GM18867 (cell line): Measurements from ENCODE around the gene SYNDIG1.

Experiments
- ATAC-seq: cut with Tn5 transposase; IDR thresholded peaks from one replicate; pipeline ENCODE4 v1.9.1; 2021; ENCODE audit warnings: mild to moderate bottlenecking, moderate library complexity; ENCODE audit not compliant: unreplicated experiment

The SYNDIG1 gene

DNA sequence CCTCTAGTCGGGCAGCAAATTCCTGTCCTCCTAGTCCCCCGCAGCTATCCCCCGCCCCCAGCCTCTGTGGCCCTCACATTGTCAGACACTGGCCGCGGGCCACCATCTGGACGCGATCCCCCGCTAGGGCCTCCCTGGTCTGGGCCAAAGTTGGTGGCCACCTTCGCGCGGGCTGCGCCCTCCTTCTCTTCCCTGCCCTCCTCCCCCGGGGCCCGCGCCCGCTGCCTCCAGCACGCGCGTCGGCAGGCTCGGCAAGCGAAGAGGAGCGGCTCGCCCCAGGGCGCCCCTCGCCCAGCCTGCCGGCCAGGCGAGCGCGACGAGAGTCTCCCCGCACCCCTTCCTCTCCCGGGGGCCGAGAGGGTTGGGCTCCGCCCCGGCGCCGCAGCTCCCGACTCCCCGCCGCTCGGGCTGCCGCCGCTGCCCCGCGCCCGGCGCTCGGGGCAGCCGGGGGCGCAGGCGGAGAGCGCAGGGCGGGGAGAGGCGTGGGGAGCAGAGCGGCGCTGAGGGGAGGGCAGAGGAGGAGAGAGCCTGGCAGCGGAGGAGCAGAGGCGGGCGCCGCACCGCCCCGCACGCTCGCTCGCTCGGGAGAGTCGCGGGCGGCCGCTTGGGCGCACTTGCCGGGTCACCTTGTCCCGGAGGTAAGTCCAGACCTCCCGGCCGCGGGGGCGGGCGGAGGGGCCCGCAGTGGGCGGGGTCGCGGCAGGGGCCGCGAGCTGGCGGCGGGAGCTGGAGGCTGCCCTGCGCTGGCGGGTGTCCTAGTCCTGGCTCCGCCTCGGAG, at the start of gene SYNDIG1:
Gene SYNDIG1 (plus strand): TSS at position 514 of the 778 bp plus-strand sequence. CDS start 73,469 bp downstream, outside the sequence.
- ATAC-seq = no peak

GRCh38 chr20:24419786-24420185, 49.6 kb upstream of the SYNDIG1 start:
- no peak for ATAC-seq

GRCh38 chr20:24420567-24420966, 48.9 kb upstream of the SYNDIG1 start:
- ATAC-seq = no peak

DNA sequence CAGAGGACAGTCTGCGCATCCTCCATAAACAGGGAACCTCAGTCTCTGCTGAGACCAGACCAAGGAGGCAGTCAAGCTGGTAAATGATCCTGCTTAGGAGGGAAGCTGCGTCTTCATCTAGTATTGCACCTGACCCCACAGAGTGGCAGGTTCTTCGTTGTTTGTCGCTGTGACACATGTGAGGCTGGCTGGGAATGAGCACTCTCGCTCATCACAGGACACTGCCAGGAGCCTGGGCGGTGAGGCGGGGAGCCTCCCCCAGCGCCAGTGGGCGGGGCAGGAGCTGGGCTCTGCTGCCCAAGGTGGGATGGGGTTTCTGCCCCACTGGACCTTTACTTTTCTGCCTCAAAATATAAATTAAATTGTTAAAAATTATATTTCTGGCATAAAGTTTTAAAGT, 48.4 kb upstream of the SYNDIG1 start:
- no peak for ATAC-seq

DNA sequence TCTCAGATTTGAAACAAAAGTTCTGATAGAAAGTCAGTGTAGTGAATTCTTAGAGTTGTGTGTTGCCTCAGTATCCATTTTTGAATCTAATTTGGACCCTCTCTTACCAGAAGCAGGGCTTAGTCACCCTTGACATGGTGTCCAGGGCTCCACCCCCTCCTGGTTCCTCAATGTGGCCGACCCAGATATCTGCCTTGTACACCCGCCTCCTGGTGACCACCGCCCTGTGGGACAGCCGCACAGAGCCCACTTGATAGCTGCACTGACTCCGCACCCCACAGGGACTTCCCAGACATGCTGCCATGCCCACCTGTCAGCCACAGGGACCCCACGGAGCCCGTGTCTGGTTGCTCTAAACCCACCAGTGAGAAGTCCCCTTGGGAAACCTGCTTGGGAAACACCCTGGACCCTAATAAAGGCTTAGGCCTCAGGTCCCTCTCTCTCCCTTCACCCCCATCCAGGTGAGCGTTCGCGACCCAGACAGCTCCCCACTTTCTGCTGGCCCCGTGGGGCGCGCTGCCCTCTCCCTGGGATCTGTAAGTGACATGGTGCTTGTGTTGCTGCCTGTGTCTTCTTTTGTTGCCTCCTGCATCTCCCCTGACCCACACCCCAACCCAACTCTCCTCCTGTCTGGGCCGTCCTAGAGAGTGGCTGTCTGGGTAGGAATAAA, 47.2 kb upstream of the SYNDIG1 start:
- ATAC-seq = no peak

- ATAC-seq = no peak
Measured at GRCh38 chr20:24423390-24424313, 45.8 kb upstream of the SYNDIG1 start.

- no peak for ATAC-seq
Measured at GRCh38 chr20:24425523-24426135, 43.8 kb upstream of the SYNDIG1 start.

GRCh38 chr20:24431279-24432045, 38.0 kb upstream of the SYNDIG1 start:
- ATAC-seq = no peak

- ATAC-seq = no peak
Measured at GRCh38 chr20:24432046-24432442, 37.4 kb upstream of the SYNDIG1 start.

GRCh38 chr20:24436160-24436559, 33.3 kb upstream of the SYNDIG1 start:
- ATAC-seq = no peak

- no peak for ATAC-seq
Measured at GRCh38 chr20:24437196-24438082, 32.0 kb upstream of the SYNDIG1 start.

GRCh38 chr20:24438331-24438730, 31.1 kb upstream of the SYNDIG1 start:
- ATAC-seq = no peak

DNA sequence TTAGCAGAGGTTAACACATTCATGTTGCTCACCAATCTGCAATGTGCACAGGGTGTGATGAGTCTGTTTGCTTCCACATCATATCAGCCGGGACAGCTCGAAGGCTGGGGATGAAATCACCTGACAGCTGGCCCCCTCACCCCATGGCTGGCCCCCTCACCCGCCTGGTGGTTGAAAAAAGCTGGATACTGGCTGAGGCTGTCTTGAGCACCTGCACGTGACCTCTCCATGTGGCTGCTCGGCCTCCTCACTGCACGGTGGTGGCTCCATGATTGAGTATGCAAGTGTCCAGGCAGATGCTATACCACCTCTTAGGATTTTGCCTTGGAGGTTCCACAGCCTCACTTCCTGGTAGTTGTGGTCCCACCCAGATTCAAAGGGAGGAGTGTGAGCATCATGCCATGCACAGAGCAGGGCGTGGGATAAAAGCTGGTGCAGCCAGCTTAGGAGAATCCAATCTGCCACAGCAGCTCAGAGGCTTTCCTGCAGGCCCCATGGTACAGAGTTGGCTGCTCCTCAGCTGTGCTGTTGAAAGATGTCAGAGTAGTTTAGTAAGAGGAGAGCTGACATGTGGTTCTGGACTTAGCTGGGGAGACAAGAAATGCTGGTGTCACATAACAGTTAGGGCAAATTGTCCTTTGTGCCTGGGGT, 29.6 kb upstream of the SYNDIG1 start:
- no peak for ATAC-seq

DNA sequence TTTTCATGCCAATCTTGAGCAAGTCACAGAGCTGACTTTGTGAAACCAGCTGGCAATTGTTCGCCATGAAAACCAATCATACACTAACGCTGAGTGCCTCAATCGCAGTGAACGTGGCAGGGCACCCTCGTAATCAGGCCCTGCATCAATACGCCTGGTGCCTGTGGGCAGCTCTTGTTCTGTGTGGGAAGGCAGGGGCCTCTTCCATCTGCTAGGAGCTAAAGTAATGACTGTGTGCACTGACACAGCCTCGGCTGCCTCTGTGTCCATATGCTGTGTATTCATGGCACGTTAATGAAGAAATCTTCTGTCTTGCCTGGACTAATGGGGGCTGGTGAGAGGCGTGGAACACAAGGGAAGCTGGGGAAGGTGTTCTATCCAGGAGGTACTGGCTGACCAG, 27.8 kb upstream of the SYNDIG1 start:
- ATAC-seq = no peak

DNA sequence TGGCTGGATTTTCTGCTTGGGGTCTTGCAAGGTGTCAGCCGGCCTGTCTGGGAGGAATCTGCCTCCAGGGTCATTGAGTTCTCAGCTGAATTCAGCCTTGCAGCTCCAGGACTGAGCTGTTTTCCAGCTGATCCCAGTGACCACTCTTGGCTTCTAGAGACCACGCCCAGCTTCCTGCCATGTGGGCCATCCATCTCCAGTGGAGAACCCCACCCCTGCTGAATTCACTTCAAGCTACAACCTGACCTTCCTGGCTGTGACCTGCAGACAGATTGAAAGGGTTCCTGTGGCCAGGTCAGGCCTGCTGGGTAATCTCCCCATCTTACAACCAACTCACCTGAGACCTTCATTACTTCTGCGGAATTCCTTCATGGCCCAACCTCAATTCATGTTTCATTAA, 26.5 kb upstream of the SYNDIG1 start:
- ATAC-seq = no peak

GRCh38 chr20:24443436-24443835, 26.0 kb upstream of the SYNDIG1 start:
- no peak for ATAC-seq

- ATAC-seq = no peak
Measured at GRCh38 chr20:24444526-24445190, 24.8 kb upstream of the SYNDIG1 start.

- ATAC-seq = no peak
Measured at GRCh38 chr20:24445510-24446170, 23.8 kb upstream of the SYNDIG1 start.
